H1 (cell line): Measurements from ENCODE around the gene LDLRAD3. TPM values are rescaled to one million over a fixed set of nuclear protein-coding genes. Genes with fewer than 3 reads are reported as not detected.

Experiments
- CTCF ChIA-PET: fragments of 300-600 bp; sonication (Branson Sonifier 250); formaldehyde crosslinking; loops from one replicate; lab custom pipeline; 2021; ENCODE audit not compliant: partially characterized antibody; lab: Charles Lee
- POLR2A ChIA-PET: fragments of 300-600 bp; sonication (Branson Sonifier 250); formaldehyde crosslinking; loops from one replicate; lab custom pipeline; 2021; ENCODE audit warnings: inconsistent platforms; ENCODE audit not compliant: partially characterized antibody; lab: Charles Lee
- DNase-seq, 2 experiments: peaks; one replicate each; pipeline versions ENCODE4 v3.0.0 to v3.0.0-alpha.2; 2010 to 2022; ENCODE audit warnings: low spot score in 2 of 2, low read depth in 1 of 2, mixed read lengths in 1 of 2
- FAIRE-seq: peaks from 2 replicates; lab custom pipeline; 2011; peaks lifted over from hg19 to GRCh38; lab: Jason Lieb, UNC
- H2AFZ ChIP-seq: 2 replicates; pipeline ENCODE4 v1.8.1; 2012; ENCODE audit warnings: low read length, inconsistent platforms
- H2AK5ac ChIP-seq: 2 replicates; pipeline ENCODE4 v1.6.1; 2013; ENCODE audit warnings: low read depth, low read length
- H2BK120ac ChIP-seq: replicated peaks from 2 replicates; pipeline ENCODE3; 2013; ENCODE audit warnings: low read depth, low read length, inconsistent platforms
- H2BK12ac ChIP-seq: 2 replicates; pipeline ENCODE4 v1.6.1; 2013; ENCODE audit warnings: low read depth, low read length
- H2BK15ac ChIP-seq: 2 replicates; pipeline ENCODE4 v1.6.1; 2013; ENCODE audit warnings: low read length
- H2BK20ac ChIP-seq: 2 replicates; pipeline ENCODE4 v1.6.1; 2013; ENCODE audit warnings: low read length
- H2BK5ac ChIP-seq: 2 replicates; pipeline ENCODE4 v1.6.1; 2013; ENCODE audit warnings: low read depth, low read length
- H3K14ac ChIP-seq: 2 replicates; pipeline ENCODE4 v1.6.1; 2013; ENCODE audit warnings: inconsistent platforms; ENCODE audit not compliant: insufficient read length
- H3K18ac ChIP-seq: 2 replicates; pipeline ENCODE4 v1.6.1; 2013; ENCODE audit warnings: low read length; ENCODE audit errors: extremely low read depth
- H3K23ac ChIP-seq: 2 replicates; pipeline ENCODE4 v1.6.1; 2013; ENCODE audit warnings: inconsistent platforms; ENCODE audit not compliant: insufficient read length
- H3K23me2 ChIP-seq: 2 replicates; pipeline ENCODE4 v1.6.1; 2013; ENCODE audit warnings: low read depth, low read length
- H3K27ac ChIP-seq: 2 replicates; pipeline ENCODE4 v1.6.1; 2011; ENCODE audit warnings: low read depth, low read length, inconsistent platforms
- H3K27me3 ChIP-seq, 4 experiments: replicated peaks in 1 of 4; 1 replicate in 1 of 4; 2 replicates in 3 of 4; pipeline versions ENCODE4 v1.6.1 to v1.8.1; 2011 to 2013; ENCODE audit warnings: low read length in 3 of 4, mild to moderate bottlenecking in 3 of 4, inconsistent platforms in 2 of 4, mixed read lengths in 2 of 4, moderate library complexity in 1 of 4; ENCODE audit not compliant: control insufficient read depth in 3 of 4, insufficient read depth in 3 of 4; ENCODE audit errors: extremely low read depth in 1 of 4
- H3K36me3 ChIP-seq, 4 experiments: 2 replicates each; pipeline versions ENCODE4 v1.6.1 to v1.8.1; 2011 to 2013; ENCODE audit warnings: mild to moderate bottlenecking in 4 of 4, low read length in 3 of 4, moderate library complexity in 2 of 4, control low read depth in 1 of 4, inconsistent platforms in 1 of 4; ENCODE audit not compliant: insufficient read depth in 4 of 4, control insufficient read depth in 2 of 4
- H3K4ac ChIP-seq: replicated peaks from 2 replicates; pipeline ENCODE3; 2013; ENCODE audit warnings: low read length, low read depth, mixed read lengths, inconsistent platforms; ENCODE audit not compliant: insufficient read length
- H3K4me1 ChIP-seq, 4 experiments: replicated peaks in 1 of 4; 1 replicate in 1 of 4; 2 replicates in 3 of 4; pipeline versions ENCODE4 v1.6.1 to v1.8.1; 2011 to 2013; ENCODE audit warnings: low read length in 3 of 4, inconsistent platforms in 2 of 4, mixed read lengths in 1 of 4; ENCODE audit not compliant: insufficient read depth in 4 of 4, control insufficient read depth in 3 of 4
- H3K4me2 ChIP-seq, 2 experiments: 2 replicates each; pipeline versions ENCODE4 v1.6.1 to v1.8.1; 2011 to 2013; ENCODE audit warnings: low read depth in 2 of 2, low read length in 2 of 2, control low read depth in 1 of 2, inconsistent platforms in 1 of 2, mild to moderate bottlenecking in 1 of 2; ENCODE audit not compliant: insufficient read depth in 1 of 2
- H3K4me3 ChIP-seq, 4 experiments: fragments of 200-600, 300-600 bp in 1 of 4; sonication (generic), shearing (Covaris generic), sonication (Bioruptor Twin) in 1 of 4; 2 replicates each; pipeline versions ENCODE4 v1.5.1 to v1.8.1; 2011 to 2016; ENCODE audit warnings: low read length in 4 of 4, low read depth in 3 of 4, control low read depth in 2 of 4, inconsistent platforms in 2 of 4, mild to moderate bottlenecking in 2 of 4, mixed read lengths in 1 of 4, moderate library complexity in 1 of 4; ENCODE audit not compliant: insufficient read depth in 2 of 4; ENCODE audit errors: extremely low read depth in 1 of 4
- H3K56ac ChIP-seq: replicated peaks from 2 replicates; pipeline ENCODE3; 2013; ENCODE audit warnings: low read depth, mild to moderate bottlenecking, mixed read lengths, low read length, inconsistent platforms; ENCODE audit not compliant: insufficient read length
- H3K79me1 ChIP-seq: 2 replicates; pipeline ENCODE4 v1.6.1; 2013; ENCODE audit warnings: low read depth, low read length, control low read depth
- H3K79me2 ChIP-seq, 2 experiments: 2 replicates each; pipeline versions ENCODE4 v1.6.1 to v1.8.1; 2012 to 2013; ENCODE audit warnings: low read length in 2 of 2, mild to moderate bottlenecking in 2 of 2, inconsistent platforms in 1 of 2; ENCODE audit not compliant: insufficient read depth in 2 of 2, control insufficient read depth in 1 of 2
- H3K9ac ChIP-seq, 4 experiments: replicated peaks in 1 of 4; 1 replicate in 1 of 4; 2 replicates in 3 of 4; pipeline versions ENCODE4 v1.6.1 to v1.8.1; 2011 to 2013; ENCODE audit warnings: low read depth in 3 of 4, low read length in 3 of 4, control low read depth in 2 of 4, mild to moderate bottlenecking in 2 of 4, moderate library complexity in 2 of 4, inconsistent platforms in 1 of 4; ENCODE audit errors: extremely low read depth in 1 of 4
- H3K9me3 ChIP-seq, 2 experiments: 2 replicates each; pipeline versions ENCODE4 v1.6.1 to v1.8.1; 2012 to 2013; ENCODE audit warnings: mild to moderate bottlenecking in 2 of 2, moderate library complexity in 2 of 2, control low read depth in 1 of 2, inconsistent platforms in 1 of 2, low read depth in 1 of 2, low read length in 1 of 2, mixed read lengths in 1 of 2; ENCODE audit not compliant: insufficient read depth in 2 of 2
- H4K20me1 ChIP-seq, 2 experiments: replicated peaks in 1 of 2; 2 replicates each; pipeline versions ENCODE3 to v1.8.1; 2011 to 2013; ENCODE audit warnings: inconsistent platforms in 2 of 2, low read length in 2 of 2, mild to moderate bottlenecking in 1 of 2; ENCODE audit not compliant: insufficient read depth in 2 of 2, control insufficient read depth in 1 of 2
- H4K5ac ChIP-seq: 2 replicates; pipeline ENCODE4 v1.6.1; 2013; ENCODE audit warnings: low read length, low read depth, mixed read lengths, inconsistent platforms; ENCODE audit not compliant: insufficient read length
- H4K8ac ChIP-seq: 2 replicates; pipeline ENCODE4 v1.8.0; 2013; ENCODE audit warnings: mild to moderate bottlenecking, moderate library complexity, low read length, inconsistent platforms; ENCODE audit not compliant: insufficient read depth; ENCODE audit errors: extremely low read depth
- H4K91ac ChIP-seq: replicated peaks from 2 replicates; pipeline ENCODE3; 2013; ENCODE audit warnings: low read length, mixed read lengths, inconsistent platforms; ENCODE audit not compliant: insufficient read length
- EZH2 ChIP-seq: fragments of 200-600 bp; sonication (generic); IDR thresholded peaks from 2 replicates; pipeline ENCODE4 v1.7.1; 2012; ENCODE audit warnings: low read depth, mild to moderate bottlenecking, moderate library complexity, low read length, inconsistent platforms; ENCODE audit not compliant: severe bottlenecking
- HDAC2 ChIP-seq, 2 experiments: fragments of 300-600 bp in 1 of 2; sonication (generic) in 1 of 2; IDR thresholded peaks; 2 replicates each; pipeline ENCODE4 v1.6.1; 2011 to 2012; ENCODE audit warnings: low read depth in 2 of 2, low read length in 2 of 2, mild to moderate bottlenecking in 2 of 2, moderate library complexity in 2 of 2, borderline replicate concordance in 1 of 2, inconsistent platforms in 1 of 2
- RNF2 ChIP-seq: fragments of 200-900, 300-1000 bp; sonication (generic); IDR thresholded peaks from 2 replicates; pipeline ENCODE4 v1.7.1; 2016; ENCODE audit warnings: borderline replicate concordance, low read depth, mild to moderate bottlenecking, antibody characterized with exemption, low read length; ENCODE audit not compliant: poor library complexity, severe bottlenecking; ENCODE audit errors: missing control alignments
- SAP30 ChIP-seq: fragments of 300-600 bp; sonication (generic); IDR thresholded peaks from 2 replicates; pipeline ENCODE4 v1.7.1; 2012; ENCODE audit warnings: low read length, moderate library complexity, mild to moderate bottlenecking, inconsistent platforms; ENCODE audit not compliant: insufficient read depth, insufficient replicate concordance
- TCF12 ChIP-seq: IDR thresholded peaks from 2 replicates; pipeline ENCODE4 v1.6.1; 2011; ENCODE audit warnings: low read depth, mild to moderate bottlenecking, low read length
- YY1 ChIP-seq: IDR thresholded peaks from 2 replicates; pipeline ENCODE4 v1.6.1; 2011; ENCODE audit warnings: low read depth, mild to moderate bottlenecking, low read length
- WGBS, 2 experiments: shearing (Covaris generic) in 1 of 2; methylation state at CpG; one replicate each; pipeline versions ENCODE4 v1.1.6 to v1.1.7; 2013 to 2015; ENCODE audit warnings: low lambda C conversion rate in 2 of 2, mixed read lengths in 2 of 2, inconsistent platforms in 1 of 2, low coverage in 1 of 2, missing lambda C conversion rate in 1 of 2; ENCODE audit not compliant: insufficient replicate concordance in 2 of 2, insufficient coverage in 1 of 2, insufficient read length in 1 of 2; ENCODE audit errors: extremely low coverage in 1 of 2, missing lambda C conversion rate in 1 of 2; 5-methylcytosine and 5-hydroxymethylcytosine counted together
- polyA plus RNA-seq, 7 experiments: library from polyadenylated mRNA; depleted of rRNA in 3 of 7; stranded (reverse) in 5 of 7; unstranded in 2 of 7; fragments of >200 nt in 5 of 7; fragments of 200-250 nt in 2 of 7; gene quantifications; 1 replicate in 5 of 7; 2 replicates in 1 of 7; 4 replicates in 1 of 7; pipeline versions ENCODE4 v1.2.1 to v1.2.3, GENCODE V29; 2011 to 2013; ENCODE audit warnings: missing spikeins in 2 of 7, mixed read lengths in 2 of 7
- total RNA-seq: library from RNA; stranded (reverse); fragmentation: NEBNext Ultra II Directional; extraction: Animal tissue kit (Norgen Biotek cat#: 25700); gene quantifications from 2 replicates; pipeline ENCODE4 v1.2.1, GENCODE V29; 2021

The LDLRAD3 gene
- total and polyA plus RNA-seq, 2 of the 8 experiments (the other 6 are each of a cell fraction or from before 2014, with no cell fraction given) = 18.6 to 22.8 TPM

GRCh38 chr11:35923452-35923851 is 20.4 kb upstream of the LDLRAD3 start:
- Histone ChIP-seq H3K23me2 (no peaks in the 10 kb centered on the region), H2AK5ac (no peak overlapping the region)
- no peak for TF ChIP-seq HDAC2 (IDR thresholded peaks at IDR 0.05; ENCODE audit: borderline replicate concordance in 1 of 2, low read depth in 2 of 2, low read length in 2 of 2)
- TF ChIP-seq TCF12 = no peak
- no peak for TF ChIP-seq EZH2
- TF ChIP-seq RNF2 = no peak
- no peak for TF ChIP-seq SAP30
- TF ChIP-seq YY1 = no peak
- TF ChIP-seq, all 59 proteins: peak for 0
- no peak overlapping the region for H4K91ac ChIP-seq
- no peaks in the 10 kb centered on the region for H3K9me3 ChIP-seq
- ChIA-PET CTCF (interaction anchor here (1.0 to 2.1 kb wide), 3 partner anchors 11 to 114 kb away, joined by 3 to 8 read pairs (median 4); no protein-coding TSS in a partner anchor), POLR2A (no interaction called here)
- no peak overlapping the region for H3K18ac ChIP-seq
- H2BK20ac ChIP-seq = no peak overlapping the region
- no peak overlapping the region for H3K23ac ChIP-seq
- H2BK5ac ChIP-seq = no peak overlapping the region
- 75% methylated on average over 4 of the region's 4 CpGs; no CpG with 5 or more reads in 1 of the 2 experiments for WGBS, 2 experiments
- FAIRE-seq (no peak), DNase-seq (no peak)
- no peak overlapping the region for H2AFZ ChIP-seq
- no peak overlapping the region for H3K4ac ChIP-seq
- peaks cover 0 to 4% (median 0%) of the 10 kb centered on the region in 4 experiments; a peak in 1 of 7 replicates for H3K4me1 ChIP-seq
- no peak overlapping the region for H3K9ac ChIP-seq
- no peak overlapping the region for H3K4me2 ChIP-seq
- H3K27me3 ChIP-seq = no peaks in the 10 kb centered on the region
- H3K56ac ChIP-seq = no peak overlapping the region
- no peak overlapping the region for H2BK15ac ChIP-seq
- H3K4me3 ChIP-seq = no peak overlapping the region
- H3K79me1 ChIP-seq = no peaks in the 10 kb centered on the region
- no peak overlapping the region for H2BK120ac ChIP-seq
- no peak overlapping the region for H2BK12ac ChIP-seq
- no peaks in the 10 kb centered on the region for H4K20me1 ChIP-seq
- H4K5ac ChIP-seq = no peak overlapping the region
- H3K27ac ChIP-seq = no peak overlapping the region
- H4K8ac ChIP-seq = no peak overlapping the region
- H3K36me3 ChIP-seq = no peaks in the 10 kb centered on the region
- no peak overlapping the region for H3K14ac ChIP-seq
- H3K79me2 ChIP-seq = no peaks in the 10 kb centered on the region
